Measurements from ENCODE around the gene CARHSP1.

DNA sequence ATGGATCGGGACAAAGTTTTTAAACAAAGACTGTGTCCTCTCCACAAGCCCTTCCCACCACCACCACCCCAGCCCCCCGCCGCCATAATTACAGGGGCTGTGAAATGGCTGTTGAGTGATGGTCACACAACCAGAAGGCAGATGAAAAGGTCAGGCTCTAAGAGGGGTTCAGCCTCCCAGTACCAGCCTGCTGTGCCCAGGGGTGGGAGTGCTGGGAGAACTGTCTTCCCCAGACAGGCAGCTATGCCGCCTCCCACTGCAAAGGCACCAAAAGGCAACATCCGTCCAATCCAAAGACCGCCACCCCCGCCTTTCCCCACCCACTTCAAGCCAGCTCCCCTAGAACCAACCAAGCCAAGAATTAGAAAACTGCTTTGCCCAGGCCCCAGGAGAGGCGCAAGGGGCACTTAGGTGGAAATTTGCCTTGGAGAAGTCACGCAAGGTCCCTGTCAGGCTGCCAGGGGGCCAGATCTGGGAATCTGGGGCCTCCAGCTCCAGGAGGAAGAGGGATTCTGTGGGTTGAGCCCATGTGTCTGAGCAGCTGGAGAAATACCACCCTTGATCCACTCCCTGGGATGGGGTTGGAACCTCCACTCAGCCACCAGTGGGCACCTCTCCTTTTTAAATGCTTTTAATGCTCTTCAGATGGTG is 14.4 kb downstream of the CARHSP1 start:
- TF ChIP-seq EZH2 (IDR thresholded peaks at IDR 0.05; ENCODE audit: insufficient read depth, poor library complexity, severe bottlenecking) (no peak), EZH2phosphoT487 (IDR thresholded peaks at IDR 0.05; ENCODE audit: insufficient read depth, low read depth) (no peak)
